Measurements from ENCODE around the gene SS18L1. TPM values are rescaled to one million over a fixed set of nuclear protein-coding genes. Genes with fewer than 3 reads are reported as not detected.

The SS18L1 gene
- total RNA-seq, 3 donors from 2014 or later (not counting 1 experiment from before 2014, with no cell fraction given): 19.1 to 26.0 (median 23.7) TPM

DNA sequence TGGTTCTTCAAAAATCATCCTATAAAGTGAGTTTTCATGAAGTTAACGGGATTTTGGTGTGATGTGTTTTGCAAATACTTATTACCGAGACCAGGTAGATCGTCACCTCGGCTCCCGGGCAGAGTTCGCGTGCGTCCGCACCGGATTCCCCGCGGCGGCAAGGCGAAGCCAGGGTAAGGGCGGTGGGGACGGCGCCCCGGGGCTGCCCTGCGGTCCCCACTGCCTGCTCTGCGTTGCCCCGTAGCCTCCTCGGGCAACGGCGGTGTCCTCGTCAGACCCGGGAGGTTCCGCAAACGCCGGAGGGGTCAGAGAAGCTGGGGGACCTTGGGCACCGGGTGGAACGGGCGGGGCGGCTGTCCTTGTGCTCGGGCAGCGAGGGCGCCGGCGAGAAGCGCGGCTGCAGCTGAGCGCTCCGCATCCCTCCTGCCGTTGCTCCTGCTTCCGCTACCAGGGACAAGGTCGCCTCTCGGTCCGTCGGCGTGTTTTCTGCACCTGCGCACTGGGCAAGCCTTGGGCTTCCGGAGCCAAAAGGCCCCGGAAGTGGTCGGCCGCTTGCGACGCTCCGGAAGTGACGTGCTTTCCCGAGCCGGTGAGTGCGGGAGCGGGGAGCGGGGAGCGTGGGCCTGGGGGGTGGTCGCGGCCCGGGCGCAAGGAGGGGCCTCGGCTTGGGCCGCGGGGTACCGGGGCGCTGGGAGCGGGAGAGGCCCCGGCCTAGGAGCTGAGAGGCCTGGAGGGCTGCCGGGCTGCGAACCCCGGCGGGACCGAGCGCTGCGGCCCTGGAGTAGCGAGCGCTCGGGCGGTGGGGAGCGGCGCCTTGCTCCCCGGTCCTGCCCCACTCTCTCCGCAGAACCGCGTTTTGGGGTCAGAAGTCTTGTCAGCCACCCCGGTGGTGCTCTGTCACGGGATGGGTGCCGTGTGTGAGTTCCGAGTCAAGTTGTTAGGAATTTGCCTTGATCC, 39.2 kb downstream of the SS18L1 start, which contains the start of gene MTG2:
TSS of gene MTG2 (plus strand) at position 560 of the 957 bp plus-strand sequence. CDS start 10,393 bp downstream, outside the sequence.
- no peaks in the 10 kb centered on the region for H3K9me3 ChIP-seq (ENCODE audit: control insufficient read depth, insufficient read depth, low read length)
- H3K27me3 ChIP-seq (ENCODE audit: control insufficient read depth, insufficient read depth, low read length): no peaks in the 10 kb centered on the region
- peaks cover 14 to 28% of the 10 kb centered on the region in 2 donors for H3K4me1 Mint-ChIP-seq
- TF ChIP-seq CTCF (IDR thresholded peaks at IDR 0.05): no peak
- H3K27ac Mint-ChIP-seq: peak within 1 kb of the TSS; percentile 90 to 98
- no peaks in the 10 kb centered on the region for H3K27me3 Mint-ChIP-seq (ENCODE audit: low read depth in 2 of 2)
- peak within 1 kb of the TSS; percentile 82 for H3K27ac ChIP-seq (ENCODE audit: low read length)
- peak; percentile 92 to 94 (median 92) for ATAC-seq
- H3K36me3 ChIP-seq (ENCODE audit: control insufficient read depth, insufficient read depth, low read length): no peaks in the 10 kb centered on the region
- peak within 1 kb of the TSS; percentile 86 for H3K4me3 Mint-ChIP-seq
- no peaks in the 10 kb centered on the region for H3K9me3 Mint-ChIP-seq
- intact Hi-C loops (cut with micrococcal nuclease): loop anchor here (2.0 kb wide), 2 partner anchors 40 to 56 kb away; partner anchors contain the start of genes OSBPL2, PSMA7 and SS18L1
- no peaks in the 10 kb centered on the region for H3K36me3 Mint-ChIP-seq
- H3K4me3 ChIP-seq (ENCODE audit: low read length): peak within 1 kb of the TSS; percentile 80
- DNase-seq: peak; percentile 88 to 99
- WGBS (ENCODE audit: insufficient coverage): under 1% methylated on average over 95 of the region's 96 CpGs
- H3K4me1 ChIP-seq (ENCODE audit: control insufficient read depth, insufficient read depth, low read length): peaks cover 14% of the 10 kb centered on the region

DNA sequence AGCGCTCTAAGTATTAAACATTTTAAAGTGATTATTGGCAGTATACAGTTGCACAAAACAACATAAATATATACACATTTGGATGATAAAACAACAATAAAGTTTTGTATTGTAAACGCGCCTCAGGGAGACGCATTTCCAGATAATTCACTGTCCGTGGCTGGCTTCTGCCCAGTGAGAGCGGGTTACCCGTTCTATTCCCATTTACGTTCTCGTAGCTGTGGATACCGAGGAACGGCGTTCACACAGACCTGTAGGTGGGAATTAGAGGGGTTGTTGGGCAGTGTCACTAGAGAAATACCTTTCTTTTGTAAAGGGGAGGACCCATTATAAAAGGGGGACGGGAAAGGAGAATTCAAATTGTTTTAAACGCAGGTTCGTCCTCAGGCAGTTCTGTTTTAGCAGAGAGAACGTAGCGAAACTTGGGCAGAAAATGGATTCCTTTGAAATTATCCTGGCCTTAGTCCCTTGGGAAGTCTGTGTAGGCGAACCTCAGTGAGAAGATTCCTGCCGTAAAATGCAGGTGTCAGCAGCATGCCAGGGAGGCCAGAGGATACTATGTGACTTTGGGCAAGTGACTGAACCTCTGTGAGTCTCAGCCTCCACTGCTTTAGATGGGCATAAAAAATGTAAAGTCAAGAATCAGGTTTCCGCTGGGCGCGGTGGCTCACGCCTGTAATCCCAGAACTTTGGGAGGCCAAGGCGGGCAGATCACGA, 40.0 kb downstream of the SS18L1 start:
- no peaks in the 10 kb centered on the region for H3K9me3 ChIP-seq (ENCODE audit: control insufficient read depth, insufficient read depth, low read length)
- intact Hi-C loops (cut with micrococcal nuclease): loop anchor here (2.0 kb wide), 2 partner anchors 41 to 55 kb away; partner anchors contain the start of genes OSBPL2, PSMA7 and SS18L1
- DNase-seq: no peak
- Mint-ChIP-seq H3K4me1 (peaks cover 14 to 28% of the 10 kb centered on the region in 2 donors), H3K4me3 (peak overlapping the region; percentile 86), H3K9me3 (no peaks in the 10 kb centered on the region), H3K27me3 (ENCODE audit: low read depth in 2 of 2) (no peaks in the 10 kb centered on the region), H3K36me3 (no peaks in the 10 kb centered on the region), H3K27ac (peak overlapping the region; percentile 90 to 98)
- peak overlapping the region; percentile 82 for H3K27ac ChIP-seq (ENCODE audit: low read length)
- peak overlapping the region; percentile 80 for H3K4me3 ChIP-seq (ENCODE audit: low read length)
- ATAC-seq: no peak
- no peaks in the 10 kb centered on the region for H3K27me3 ChIP-seq (ENCODE audit: control insufficient read depth, insufficient read depth, low read length)
- TF ChIP-seq CTCF (IDR thresholded peaks at IDR 0.05): no peak
- WGBS (ENCODE audit: insufficient coverage): 33% methylated on average over 24 of the region's 25 CpGs
- H3K4me1 ChIP-seq (ENCODE audit: control insufficient read depth, insufficient read depth, low read length): peaks cover 14% of the 10 kb centered on the region
- H3K36me3 ChIP-seq (ENCODE audit: control insufficient read depth, insufficient read depth, low read length): no peaks in the 10 kb centered on the region

GRCh38 chr20:62186096-62186426, 42.5 kb downstream of the SS18L1 start:
- H3K4me3 ChIP-seq (ENCODE audit: low read length): no peak overlapping the region
- H3K9me3 Mint-ChIP-seq: no peaks in the 10 kb centered on the region
- no peak overlapping the region for H3K27ac Mint-ChIP-seq
- H3K9me3 ChIP-seq (ENCODE audit: control insufficient read depth, insufficient read depth, low read length): no peaks in the 10 kb centered on the region
- no peaks in the 10 kb centered on the region for H3K36me3 Mint-ChIP-seq
- no peak overlapping the region for H3K4me3 Mint-ChIP-seq
- 86% methylated on average over 2 of the region's 3 CpGs for WGBS (ENCODE audit: insufficient coverage)
- ATAC-seq (no peak), DNase-seq (no peak)
- H3K27ac ChIP-seq (ENCODE audit: low read length): no peak overlapping the region
- intact Hi-C loops (cut with micrococcal nuclease): no loop called here
- peaks cover 14 to 32% of the 10 kb centered on the region in 2 donors for H3K4me1 Mint-ChIP-seq
- peaks cover 4% of the 10 kb centered on the region for H3K36me3 ChIP-seq (ENCODE audit: control insufficient read depth, insufficient read depth, low read length)
- TF ChIP-seq CTCF (IDR thresholded peaks at IDR 0.05): no peak
- H3K4me1 ChIP-seq (ENCODE audit: control insufficient read depth, insufficient read depth, low read length): peaks cover 14% of the 10 kb centered on the region
- H3K27me3 ChIP-seq (ENCODE audit: control insufficient read depth, insufficient read depth, low read length): no peaks in the 10 kb centered on the region
- no peaks in the 10 kb centered on the region for H3K27me3 Mint-ChIP-seq (ENCODE audit: low read depth in 2 of 2)

All from natural killer cell (primary cell).